Astrocyte (in vitro differentiated cells and primary cell): Measurements from ENCODE around the gene RPS6KA2. TPM values are rescaled to one million over a fixed set of nuclear protein-coding genes. Genes with fewer than 3 reads are reported as not detected.

ENCODE experiments used
- DNase-seq: peaks from one replicate; pipeline ENCODE4 v3.0.0-alpha.2; 2010; ENCODE audit warnings: low read depth
- FAIRE-seq: peaks from 2 replicates; lab custom pipeline; 2011; peaks lifted over from hg19 to GRCh38; lab: Jason Lieb, UNC
- H2AFZ ChIP-seq: 2 replicates; pipeline ENCODE4 v1.6.0; 2012; ENCODE audit warnings: low read depth, low read length, inconsistent platforms
- H3K27ac ChIP-seq: 2 replicates; pipeline ENCODE4 v1.5.1; 2011; ENCODE audit warnings: low read depth, low read length, inconsistent platforms
- H3K27me3 ChIP-seq: 2 replicates; pipeline ENCODE4 v1.6.0; 2011; ENCODE audit warnings: low read length, inconsistent platforms; ENCODE audit not compliant: insufficient read depth
- H3K36me3 ChIP-seq: 2 replicates; pipeline ENCODE4 v1.5.1; 2011; ENCODE audit warnings: low read length, inconsistent platforms; ENCODE audit not compliant: insufficient read depth
- H3K4me1 ChIP-seq: 2 replicates; pipeline ENCODE4 v1.5.1; 2011; ENCODE audit warnings: low read length, inconsistent platforms; ENCODE audit not compliant: insufficient read depth
- H3K4me2 ChIP-seq: 2 replicates; pipeline ENCODE4 v1.6.0; 2012; ENCODE audit warnings: low read length, inconsistent platforms
- H3K4me3 ChIP-seq: 2 replicates; pipeline ENCODE4 v1.5.1; 2011; ENCODE audit warnings: low read depth, mild to moderate bottlenecking, low read length, inconsistent platforms; ENCODE audit not compliant: insufficient read depth
- H3K79me2 ChIP-seq: 2 replicates; pipeline ENCODE4 v1.6.0; 2012; ENCODE audit warnings: mild to moderate bottlenecking, low read length, inconsistent platforms; ENCODE audit not compliant: insufficient read depth
- H3K9ac ChIP-seq: 2 replicates; pipeline ENCODE4 v1.6.0; 2012; ENCODE audit warnings: mild to moderate bottlenecking, low read length, inconsistent platforms
- H3K9me3 ChIP-seq: 2 replicates; pipeline ENCODE4 v1.5.1; 2012; ENCODE audit warnings: low read depth, mild to moderate bottlenecking, low read length, inconsistent platforms; ENCODE audit not compliant: insufficient read depth
- H4K20me1 ChIP-seq: 2 replicates; pipeline ENCODE4 v1.6.0; 2012; ENCODE audit warnings: low read length, inconsistent platforms; ENCODE audit not compliant: insufficient read depth
- H3K27ac Mint-ChIP-seq: one replicate; pipeline ENCODE4 v1.8.0; 2021; ENCODE audit warnings: mild to moderate bottlenecking, mixed read lengths; ENCODE audit not compliant: unreplicated experiment
- H3K27me3 Mint-ChIP-seq: one replicate; pipeline ENCODE4 v1.8.0; 2021; ENCODE audit warnings: low read depth, mixed read lengths; ENCODE audit not compliant: unreplicated experiment
- H3K36me3 Mint-ChIP-seq: one replicate; pipeline ENCODE4 v1.8.0; 2021; ENCODE audit warnings: low read depth, mixed read lengths; ENCODE audit not compliant: unreplicated experiment
- H3K4me1 Mint-ChIP-seq: one replicate; pipeline ENCODE4 v1.8.0; 2021; ENCODE audit warnings: low read depth, mixed read lengths; ENCODE audit not compliant: unreplicated experiment
- H3K4me3 Mint-ChIP-seq: one replicate; pipeline ENCODE4 v1.8.0; 2021; ENCODE audit warnings: mild to moderate bottlenecking, moderate library complexity, mixed read lengths; ENCODE audit not compliant: unreplicated experiment
- H3K9me3 Mint-ChIP-seq: one replicate; pipeline ENCODE4 v1.8.0; 2021; ENCODE audit warnings: mild to moderate bottlenecking, mixed read lengths; ENCODE audit not compliant: unreplicated experiment
- CTCF ChIP-seq: IDR thresholded peaks from 2 replicates; pipeline ENCODE4 v1.5.1; 2011; ENCODE audit warnings: low read depth, mild to moderate bottlenecking, inconsistent platforms, low read length, moderate library complexity; ENCODE audit not compliant: insufficient read depth
- EZH2 ChIP-seq: IDR thresholded peaks from 2 replicates; pipeline ENCODE4 v1.6.1; 2012; ENCODE audit warnings: mild to moderate bottlenecking, low read length, inconsistent platforms; ENCODE audit not compliant: insufficient read depth
- total RNA-seq: library from RNA; stranded (reverse); gene quantifications from 2 replicates; pipeline ENCODE4 v1.2.1, GENCODE V29; 2021

RPS6KA2 gene
- total RNA-seq, 1 donor from 2014 or later = 33.5 TPM

- no peak overlapping the region for H3K27ac ChIP-seq
- peaks cover 28% of the 10 kb centered on the region for H3K4me1 ChIP-seq
- no peaks in the 10 kb centered on the region for H3K27me3 ChIP-seq
- peaks cover 75% of the 10 kb centered on the region for H3K79me2 ChIP-seq
- Mint-ChIP-seq H3K9me3 (no peaks in the 10 kb centered on the region), H3K27ac (no peak overlapping the region), H3K36me3 (peaks cover 14% of the 10 kb centered on the region), H3K4me1 (peaks cover 28% of the 10 kb centered on the region), H3K27me3 (no peaks in the 10 kb centered on the region), H3K4me3 (no peak overlapping the region)
- no peak overlapping the region for H3K4me2 ChIP-seq
- H4K20me1 ChIP-seq = no peaks in the 10 kb centered on the region
- TF ChIP-seq EZH2 (no peak), CTCF (no peak)
- peaks cover 4% of the 10 kb centered on the region for H3K9me3 ChIP-seq
- no peak overlapping the region for H2AFZ ChIP-seq
- FAIRE-seq (no peak), DNase-seq (no peak)
- H3K9ac ChIP-seq = no peak overlapping the region
- H3K4me3 ChIP-seq = no peak overlapping the region
- H3K36me3 ChIP-seq = no peaks in the 10 kb centered on the region
These were observed 23.9 kb downstream of the RPS6KA2 start for GRCh38 chr6:166603043-166603690.

- Histone ChIP-seq H3K4me2 (no peak overlapping the region), H2AFZ (no peak overlapping the region), H3K9me3 (peaks cover 4% of the 10 kb centered on the region), H3K27me3 (no peaks in the 10 kb centered on the region), H3K79me2 (peaks cover 68% of the 10 kb centered on the region), H4K20me1 (no peaks in the 10 kb centered on the region), H3K36me3 (no peaks in the 10 kb centered on the region), H3K9ac (no peak overlapping the region), H3K4me3 (no peak overlapping the region), H3K4me1 (peaks cover 38% of the 10 kb centered on the region), H3K27ac (no peak overlapping the region)
- DNase-seq (no peak), FAIRE-seq (no peak)
- Mint-ChIP-seq H3K4me3 (no peak overlapping the region), H3K27ac (no peak overlapping the region), H3K4me1 (peaks cover 40% of the 10 kb centered on the region), H3K27me3 (no peaks in the 10 kb centered on the region), H3K9me3 (no peaks in the 10 kb centered on the region), H3K36me3 (peaks cover 15% of the 10 kb centered on the region)
- TF ChIP-seq EZH2 = no peak
- no peak for TF ChIP-seq CTCF
These were observed 25.1 kb downstream of the RPS6KA2 start for GRCh38 chr6:166601956-166602355.

GRCh38 chr6:166600931-166601330 is 26.1 kb downstream of the RPS6KA2 start:
- H3K27ac Mint-ChIP-seq = peak overlapping the region; percentile 21
- no peak overlapping the region for H2AFZ ChIP-seq
- no peaks in the 10 kb centered on the region for H4K20me1 ChIP-seq
- no peak for TF ChIP-seq CTCF
- DNase-seq (peak; percentile 36), FAIRE-seq (no peak)
- no peaks in the 10 kb centered on the region for H3K9me3 Mint-ChIP-seq
- peaks cover 49% of the 10 kb centered on the region for H3K4me1 ChIP-seq
- H3K27me3 ChIP-seq = no peaks in the 10 kb centered on the region
- no peak overlapping the region for H3K4me2 ChIP-seq
- peaks cover 50% of the 10 kb centered on the region for H3K4me1 Mint-ChIP-seq
- H3K4me3 Mint-ChIP-seq = no peak overlapping the region
- peaks cover 19% of the 10 kb centered on the region for H3K36me3 Mint-ChIP-seq
- no peak overlapping the region for H3K27ac ChIP-seq
- H3K36me3 ChIP-seq = no peaks in the 10 kb centered on the region
- peaks cover 4% of the 10 kb centered on the region for H3K9me3 ChIP-seq
- no peak overlapping the region for H3K4me3 ChIP-seq
- peaks cover 67% of the 10 kb centered on the region for H3K79me2 ChIP-seq
- H3K9ac ChIP-seq = no peak overlapping the region
- H3K27me3 Mint-ChIP-seq = no peaks in the 10 kb centered on the region
